ENCODE measurements around the gene PLEKHG3.

The PLEKHG3 gene

DNA sequence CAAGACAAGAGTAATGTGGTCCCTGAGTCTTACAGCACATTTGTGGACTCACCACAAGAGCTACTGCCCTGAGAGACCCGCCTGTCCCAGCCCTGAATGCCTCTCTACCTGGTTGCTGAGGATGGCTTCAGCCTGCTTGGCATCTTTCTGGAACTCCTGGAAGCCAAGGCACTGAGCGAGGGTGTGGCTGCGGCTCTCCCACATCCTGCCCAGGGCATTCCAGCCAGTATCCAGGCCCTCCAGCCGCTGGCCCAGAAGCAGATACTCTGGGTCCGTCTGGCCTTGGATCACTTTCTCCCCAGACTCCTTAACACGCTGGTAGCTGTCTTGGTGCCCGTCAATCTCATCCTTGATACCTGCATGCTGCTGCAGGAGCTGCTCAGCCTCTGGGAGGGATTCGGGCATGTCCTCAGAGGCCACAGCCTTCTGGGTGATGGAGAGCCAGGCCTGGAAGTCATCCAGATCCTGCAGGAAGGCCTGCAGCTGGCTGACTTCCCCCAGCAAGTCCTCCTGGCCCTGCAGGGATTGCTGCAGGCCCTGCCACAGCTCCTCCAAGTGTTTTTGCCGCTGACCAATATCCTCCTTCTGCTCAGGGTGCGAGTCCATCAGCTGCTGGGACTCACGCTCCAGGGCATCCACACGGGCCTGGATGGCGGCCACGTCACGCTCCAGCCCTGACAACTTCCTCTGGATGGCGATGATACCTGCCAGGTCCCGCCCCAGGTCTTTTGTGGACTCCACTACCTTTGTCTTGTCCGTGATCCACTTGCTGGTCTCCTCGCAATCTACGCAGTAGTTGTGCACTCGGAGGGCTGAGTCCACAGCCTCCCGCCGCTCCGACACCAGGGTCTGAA lies 82.3 kb downstream of the PLEKHG3 start:
- peak; percentile 42 for DNase-seq (ENCODE audit: low spot score)

GRCh38 chr14:64787619-64788018 lies 83.4 kb downstream of the PLEKHG3 start:
- no peak for DNase-seq (ENCODE audit: low spot score)

DNA sequence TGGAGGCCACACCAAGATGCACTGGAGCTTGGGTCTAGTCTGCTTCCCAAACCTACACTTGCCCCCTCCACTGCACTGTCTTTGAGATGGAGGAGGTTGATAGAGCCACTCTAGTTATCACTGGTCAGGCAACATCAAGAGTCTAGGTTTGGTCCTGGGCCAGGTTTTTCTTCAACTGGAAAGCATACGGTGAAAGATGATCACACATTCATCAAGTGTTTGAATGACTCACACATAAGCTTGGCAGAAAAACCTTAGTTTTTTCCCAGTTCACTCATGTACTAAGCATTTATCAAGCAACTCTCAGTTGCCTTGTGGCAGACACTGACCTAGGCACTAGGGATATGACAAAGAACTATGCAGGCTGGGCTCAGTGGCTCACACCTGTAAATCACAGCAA lies 84.5 kb downstream of the PLEKHG3 start:
- no peak for DNase-seq (ENCODE audit: low spot score)

DNA sequence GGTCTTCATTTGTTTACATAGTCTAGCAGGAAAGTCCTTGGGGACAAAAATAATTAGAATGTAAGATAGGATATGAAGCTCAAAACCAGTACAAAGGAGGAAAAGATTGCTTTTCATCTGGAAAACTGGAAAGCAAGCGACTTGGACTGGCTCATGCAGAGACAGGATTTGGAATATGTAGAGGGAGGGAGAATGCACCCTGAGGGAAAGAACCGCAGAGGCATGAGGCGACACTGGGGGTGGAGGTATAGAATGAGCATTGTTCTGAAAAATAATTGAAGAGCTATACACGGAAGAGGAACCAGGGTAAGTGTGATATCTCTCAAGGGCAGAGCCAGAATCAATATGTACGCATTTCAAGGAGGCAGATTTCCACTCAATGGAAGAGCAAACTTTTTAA lies 85.5 kb downstream of the PLEKHG3 start:
- no peak for DNase-seq (ENCODE audit: low spot score)

- no peak for DNase-seq (ENCODE audit: low spot score)
Observed at GRCh38 chr14:64790478-64790877, 86.3 kb downstream of the PLEKHG3 start.

GRCh38 chr14:64792231-64792630 lies 88.0 kb downstream of the PLEKHG3 start:
- DNase-seq (ENCODE audit: low spot score), result no peak

- no peak for DNase-seq (ENCODE audit: low spot score)
Observed at GRCh38 chr14:64792871-64793560, 88.8 kb downstream of the PLEKHG3 start.

DNA sequence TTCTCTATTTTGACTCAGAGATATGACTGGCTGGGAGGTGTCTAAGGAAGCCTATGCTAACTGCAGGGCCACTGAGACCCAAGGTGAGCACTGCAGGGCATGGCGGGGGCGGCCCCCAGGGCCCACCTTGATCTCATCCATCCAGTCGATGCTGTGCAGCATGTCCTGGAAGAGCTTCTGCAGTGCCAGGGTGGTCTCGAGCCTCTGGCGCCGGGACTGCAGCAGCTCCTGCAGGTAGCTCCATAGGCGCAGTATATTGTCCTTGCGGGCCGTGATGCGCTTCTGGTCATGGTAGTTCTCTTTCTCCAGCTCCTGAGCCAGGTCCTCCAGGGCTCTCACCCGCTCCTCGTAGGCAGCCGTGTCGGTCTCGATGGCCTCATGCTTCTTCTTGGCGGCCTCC lies 91.0 kb downstream of the PLEKHG3 start:
- DNase-seq (ENCODE audit: low spot score), result no peak

- no peak for DNase-seq (ENCODE audit: low spot score)
Observed at GRCh38 chr14:64795921-64796320, 91.7 kb downstream of the PLEKHG3 start.

- no peak for DNase-seq (ENCODE audit: low spot score)
Observed at GRCh38 chr14:64796369-64796768, 92.1 kb downstream of the PLEKHG3 start.

GRCh38 chr14:64799555-64799954 lies 95.3 kb downstream of the PLEKHG3 start:
- DNase-seq (ENCODE audit: low spot score), result no peak

Measured in SW480 (cell line).